T-cell (primary cell): ENCODE results near the gene C12orf75. TPM values are rescaled to one million over a fixed set of nuclear protein-coding genes. Genes with fewer than 3 reads are reported as not detected.

ENCODE experiments used
- ATAC-seq, 4 experiments: fragments of 200-7000 bp in 3 of 4; fragments of 150-1000 bp in 1 of 4; cut with Tn5 transposase; replicated peaks in 1 of 4; 1 replicate in 3 of 4; 2 replicates in 1 of 4; pipeline ENCODE4 v1.10.0; 2021; ENCODE audit warnings: moderate library complexity in 3 of 4, mild to moderate bottlenecking in 2 of 4, moderate number of reproducible peaks in 1 of 4
- CTCF ChIA-PET, 2 donors: fragments of 300-600 bp; sonication (Branson Sonifier 250); formaldehyde crosslinking; loops; one replicate each; lab custom pipeline; 2022; ENCODE audit warnings: antibody characterized with exemption in 2 of 2; lab: Charles Lee
- POLR2A ChIA-PET, 2 donors: fragments of 300-600 bp; sonication (Branson Sonifier 250); formaldehyde crosslinking; loops; one replicate each; lab custom pipeline; 2022; ENCODE audit warnings: antibody characterized with exemption in 2 of 2; lab: Charles Lee
- DNase-seq, 35 experiments: peaks; one replicate each; pipeline versions ENCODE4 v3.0.0 to v3.0.0-alpha.2; 2013 to 2023
- H3K27ac ChIP-seq: one replicate; pipeline ENCODE4 v1.5.1; 2013; ENCODE audit warnings: low read length
- H3K27me3 ChIP-seq, 2 experiments: replicated peaks in 1 of 2; 1 replicate in 1 of 2; 2 replicates in 1 of 2; pipeline versions ENCODE4 v1.6.1 to v1.7.0; 2013; ENCODE audit warnings: low read length in 1 of 2, mixed read lengths in 1 of 2; ENCODE audit not compliant: control insufficient read depth in 2 of 2, insufficient read depth in 2 of 2; ENCODE audit errors: extremely low read depth in 1 of 2
- H3K36me3 ChIP-seq, 2 donors: 1 replicate in 1 of 2; 2 replicates in 1 of 2; pipeline versions ENCODE4 v1.6.1 to v1.7.0; 2013; ENCODE audit warnings: low read length in 1 of 2; ENCODE audit not compliant: control insufficient read depth in 2 of 2, insufficient read depth in 1 of 2; ENCODE audit errors: extremely low read depth in 1 of 2
- H3K4me1 ChIP-seq, 2 experiments: 1 replicate in 1 of 2; 2 replicates in 1 of 2; pipeline versions ENCODE4 v1.6.1 to v1.7.0; 2013; ENCODE audit warnings: low read length in 2 of 2, mixed read lengths in 1 of 2; ENCODE audit not compliant: insufficient read depth in 2 of 2, control insufficient read depth in 1 of 2; ENCODE audit errors: extremely low read depth in 1 of 2
- H3K4me3 ChIP-seq, 2 donors: 1 replicate in 1 of 2; 2 replicates in 1 of 2; pipeline versions ENCODE4 v1.5.1 to v1.7.0; 2013; ENCODE audit warnings: mild to moderate bottlenecking in 2 of 2, low read length in 1 of 2, moderate library complexity in 1 of 2; ENCODE audit not compliant: control insufficient read depth in 1 of 2; ENCODE audit errors: extremely low read depth in 1 of 2
- H3K9me3 ChIP-seq: 2 replicates; pipeline ENCODE4 v1.7.0; 2013
- H3K27ac Mint-ChIP-seq, 2 donors: one replicate each; pipeline ENCODE4 v1.8.0; 2020 to 2021; ENCODE audit warnings: mild to moderate bottlenecking in 2 of 2, mixed read lengths in 2 of 2
- H3K27me3 Mint-ChIP-seq, 2 donors: one replicate each; pipeline ENCODE4 v1.8.0; 2021 to 2022; ENCODE audit warnings: mixed read lengths in 2 of 2
- H3K36me3 Mint-ChIP-seq: one replicate; pipeline ENCODE4 v1.8.0; 2021; ENCODE audit warnings: mixed read lengths
- H3K4me1 Mint-ChIP-seq, 3 donors: one replicate each; pipeline ENCODE4 v1.8.0; 2020 to 2022; ENCODE audit warnings: mixed read lengths in 3 of 3, mild to moderate bottlenecking in 1 of 3
- H3K4me3 Mint-ChIP-seq, 3 donors: one replicate each; pipeline ENCODE4 v1.8.0; 2020 to 2022; ENCODE audit warnings: mild to moderate bottlenecking in 3 of 3, mixed read lengths in 3 of 3, moderate library complexity in 3 of 3
- H3K9me3 Mint-ChIP-seq, 3 donors: one replicate each; pipeline ENCODE4 v1.8.0; 2020 to 2022; ENCODE audit warnings: mixed read lengths in 3 of 3
- WGBS: methylation state at CpG from one replicate; pipeline ENCODE4 v1.1.5; 2013; ENCODE audit warnings: missing lambda C conversion rate; ENCODE audit not compliant: insufficient coverage; 5-methylcytosine and 5-hydroxymethylcytosine counted together
- total RNA-seq, 35 experiments: library from RNA in 6 of 35; stranded (reverse) in 6 of 35; fragments of 120-200 nt in 1 of 35; gene quantifications; one replicate each; pipeline versions ENCODE4 v1.2.1 to v1.2.4 and lab custom pipeline; 2013 to 2026

The C12orf75 gene
- total RNA-seq, 5 donors from 2014 or later (not counting 1 experiment from before 2014, with no cell fraction given) = 14.9 to 50.1 (median 20.2) TPM

- Histone ChIP-seq H3K9me3 (no peaks in the 10 kb centered on the region), H3K27ac (no peak overlapping the region), H3K4me1 (no peaks in the 10 kb centered on the region), H3K4me3 (no peak overlapping the region), H3K36me3 (peaks cover 0 to 17% of the 10 kb centered on the region in 2 donors), H3K27me3 (no peaks in the 10 kb centered on the region)
- CTCF ChIA-PET = interaction anchor here in 1 of 2 donors (0.8 to 1.1 kb wide), 2 partner anchors 12 to 19 kb away, joined by 3 read pairs; no protein-coding TSS in a partner anchor
- WGBS = no CpG with 5 or more reads among the region's 3 CpGs
- H3K9me3 Mint-ChIP-seq = no peaks in the 10 kb centered on the region
- POLR2A ChIA-PET = interaction anchor here (0.6 to 0.7 kb wide), 4 partner anchors 10 to 357 kb away, joined by 3 to 5 read pairs (median 4); no protein-coding TSS in a partner anchor
- ATAC-seq (no peak), DNase-seq (no peak)
- H3K27ac Mint-ChIP-seq = no peak overlapping the region
- peaks cover 3 to 9% (median 3%) of the 10 kb centered on the region in 3 donors for H3K4me1 Mint-ChIP-seq
- H3K4me3 Mint-ChIP-seq = no peak overlapping the region
- H3K27me3 Mint-ChIP-seq = no peaks in the 10 kb centered on the region
- peaks cover 24% of the 10 kb centered on the region for H3K36me3 Mint-ChIP-seq
Measured at GRCh38 chr12:105363890-105364289, 33.4 kb downstream of the C12orf75 start.

GRCh38 chr12:105365231-105365630 lies 34.7 kb downstream of the C12orf75 start:
- no peak for ATAC-seq
- no peaks in the 10 kb centered on the region for H3K27me3 ChIP-seq
- Mint-ChIP-seq H3K36me3 (peaks cover 18% of the 10 kb centered on the region), H3K27me3 (no peaks in the 10 kb centered on the region), H3K9me3 (no peaks in the 10 kb centered on the region), H3K4me1 (peaks cover 0 to 6% (median 3%) of the 10 kb centered on the region in 3 donors), H3K4me3 (no peak overlapping the region), H3K27ac (no peak overlapping the region)
- H3K27ac ChIP-seq = no peak overlapping the region
- no peaks in the 10 kb centered on the region for H3K4me1 ChIP-seq
- ChIA-PET CTCF (no interaction called here), POLR2A (no interaction called here)
- peaks cover 0 to 18% of the 10 kb centered on the region in 2 donors for H3K36me3 ChIP-seq
- H3K4me3 ChIP-seq = no peak overlapping the region
- no peak for DNase-seq
- no CpG with 5 or more reads among the region's 3 CpGs for WGBS
- H3K9me3 ChIP-seq = no peaks in the 10 kb centered on the region

- Mint-ChIP-seq H3K9me3 (no peaks in the 10 kb centered on the region), H3K4me3 (no peak overlapping the region), H3K36me3 (peaks cover 16% of the 10 kb centered on the region), H3K27ac (no peak overlapping the region), H3K4me1 (peaks cover 0 to under 1% (median under 1%) of the 10 kb centered on the region in 3 donors), H3K27me3 (no peaks in the 10 kb centered on the region)
- no CpG with 5 or more reads among the region's 6 CpGs for WGBS
- Histone ChIP-seq H3K4me3 (no peak overlapping the region), H3K27ac (no peak overlapping the region), H3K27me3 (no peaks in the 10 kb centered on the region), H3K36me3 (peaks cover 0 to 26% of the 10 kb centered on the region in 2 donors), H3K9me3 (no peaks in the 10 kb centered on the region), H3K4me1 (no peaks in the 10 kb centered on the region)
- POLR2A ChIA-PET = no interaction called here
- ATAC-seq = no peak
- CTCF ChIA-PET = interaction anchor here (0.5 to 0.6 kb wide), 2 partner anchors 53 to 208 kb away, joined by 3 to 5 read pairs; no protein-coding TSS in a partner anchor
- DNase-seq = no peak
Measured at GRCh38 chr12:105368047-105368646, 37.7 kb downstream of the C12orf75 start.

GRCh38 chr12:105369014-105369413 lies 38.5 kb downstream of the C12orf75 start:
- WGBS = 50% methylated on average over 1 of the region's 3 CpGs
- Mint-ChIP-seq H3K9me3 (no peaks in the 10 kb centered on the region), H3K27ac (no peak overlapping the region), H3K4me1 (no peaks in the 10 kb centered on the region), H3K4me3 (no peak overlapping the region), H3K27me3 (no peaks in the 10 kb centered on the region), H3K36me3 (peaks cover 19% of the 10 kb centered on the region)
- H3K4me3 ChIP-seq = no peak overlapping the region
- H3K27me3 ChIP-seq = no peaks in the 10 kb centered on the region
- ATAC-seq (no peak), DNase-seq (no peak)
- CTCF ChIA-PET = no interaction called here
- H3K4me1 ChIP-seq = no peaks in the 10 kb centered on the region
- H3K9me3 ChIP-seq = no peaks in the 10 kb centered on the region
- POLR2A ChIA-PET = no interaction called here
- peaks cover 0 to 27% of the 10 kb centered on the region in 2 donors for H3K36me3 ChIP-seq
- H3K27ac ChIP-seq = no peak overlapping the region

- Mint-ChIP-seq H3K4me3 (no peak overlapping the region), H3K27me3 (no peaks in the 10 kb centered on the region), H3K36me3 (peaks cover 19% of the 10 kb centered on the region), H3K4me1 (no peaks in the 10 kb centered on the region), H3K9me3 (no peaks in the 10 kb centered on the region), H3K27ac (no peak overlapping the region)
- Histone ChIP-seq H3K27ac (no peak overlapping the region), H3K9me3 (no peaks in the 10 kb centered on the region), H3K4me1 (no peaks in the 10 kb centered on the region), H3K27me3 (no peaks in the 10 kb centered on the region), H3K4me3 (no peak overlapping the region), H3K36me3 (peaks cover 0 to 12% of the 10 kb centered on the region in 2 donors)
- CTCF ChIA-PET = no interaction called here
- WGBS = no CpG with 5 or more reads among the region's 1 CpG
- ATAC-seq (no peak), DNase-seq (no peak)
- POLR2A ChIA-PET = no interaction called here
Measured at GRCh38 chr12:105374303-105374702, 43.8 kb downstream of the C12orf75 start.

- peaks cover 0 to 7% of the 10 kb centered on the region in 2 donors for H3K36me3 ChIP-seq
Measured at GRCh38 chr12:105377077-105377476, 46.6 kb downstream of the C12orf75 start.

More at GRCh38 chr12:105377077-105377476, 46.6 kb downstream of the C12orf75 start:
- DNase-seq (no peak), ATAC-seq (no peak)
- 93% methylated on average over 4 of the region's 4 CpGs for WGBS
- Mint-ChIP-seq H3K36me3 (peaks cover 16% of the 10 kb centered on the region), H3K4me3 (no peak overlapping the region), H3K9me3 (no peaks in the 10 kb centered on the region), H3K27me3 (no peaks in the 10 kb centered on the region), H3K4me1 (no peaks in the 10 kb centered on the region), H3K27ac (no peak overlapping the region)
- ChIA-PET POLR2A (no interaction called here), CTCF (no interaction called here)
- Histone ChIP-seq H3K4me3 (no peak overlapping the region), H3K27ac (no peak overlapping the region), H3K4me1 (no peaks in the 10 kb centered on the region), H3K9me3 (no peaks in the 10 kb centered on the region), H3K27me3 (no peaks in the 10 kb centered on the region)
